Loucy (cell line): Measurements from ENCODE around the gene CLIC6.

Source experiments
- H2AFZ ChIP-seq: fragments of 200-600 bp; sonication (generic); 2 replicates; pipeline ENCODE4 v1.6.0; 2016; ENCODE audit warnings: antibody characterized with exemption, mild to moderate bottlenecking, low read length, moderate library complexity
- H3F3A ChIP-seq: fragments of 200-600 bp; 2 replicates; pipeline ENCODE4 v1.6.0; 2016; ENCODE audit warnings: antibody characterized with exemption, low read depth, mild to moderate bottlenecking
- H3K27me3 ChIP-seq: fragments of 200-600 bp; sonication (generic); 2 replicates; pipeline ENCODE4 v1.6.1; 2014; ENCODE audit warnings: low read length, mild to moderate bottlenecking; ENCODE audit not compliant: insufficient read depth, poor library complexity, severe bottlenecking
- H3K36me3 ChIP-seq: fragments of 200-600 bp; sonication (generic); 2 replicates; pipeline ENCODE4 v1.6.1; 2016; ENCODE audit warnings: low read length; ENCODE audit not compliant: insufficient read depth
- H3K4me1 ChIP-seq: fragments of 200-600 bp; sonication (generic); 2 replicates; pipeline ENCODE4 v1.5.1; 2014; ENCODE audit warnings: low read length, mild to moderate bottlenecking; ENCODE audit not compliant: insufficient read depth, poor library complexity, severe bottlenecking
- H3K4me2 ChIP-seq: fragments of 200-600 bp; sonication (generic); 2 replicates; pipeline ENCODE4 v1.6.0; 2014; ENCODE audit warnings: antibody characterized with exemption, low read length, low read depth, mild to moderate bottlenecking; ENCODE audit not compliant: poor library complexity, severe bottlenecking
- H3K4me3 ChIP-seq: fragments of 200-600 bp; sonication (generic); 2 replicates; pipeline ENCODE4 v1.5.1; 2014; ENCODE audit warnings: low read length, mild to moderate bottlenecking, mixed read lengths; ENCODE audit not compliant: poor library complexity, severe bottlenecking
- H3K79me2 ChIP-seq: fragments of 200-600 bp; sonication (generic); 2 replicates; pipeline ENCODE4 v1.6.1; 2014; ENCODE audit warnings: low read length; ENCODE audit not compliant: insufficient read depth
- H3K9ac ChIP-seq: fragments of 200-600 bp; sonication (generic); 2 replicates; pipeline ENCODE4 v1.6.0; 2014; ENCODE audit warnings: mild to moderate bottlenecking, low read depth, low read length, moderate library complexity; ENCODE audit not compliant: poor library complexity, severe bottlenecking
- H3K9me2 ChIP-seq: fragments of 200-600 bp; sonication (generic); replicated peaks from 2 replicates; pipeline ENCODE4 v1.6.1; 2016; ENCODE audit warnings: low read depth, low read length, mixed read lengths
- H3K9me3 ChIP-seq: fragments of 200-600 bp; sonication (generic); 2 replicates; pipeline ENCODE4 v1.6.1; 2014; ENCODE audit warnings: mild to moderate bottlenecking, antibody characterized with exemption, low read length, low read depth; ENCODE audit not compliant: insufficient read depth
- H4K20me1 ChIP-seq: fragments of 200-600 bp; sonication (generic); 2 replicates; pipeline ENCODE4 v1.6.0; 2014; ENCODE audit warnings: antibody characterized with exemption, low read length, mild to moderate bottlenecking; ENCODE audit not compliant: insufficient read depth, poor library complexity, severe bottlenecking
- CTCF ChIP-seq: fragments of 200-600 bp; sonication (generic); conservative IDR thresholded peaks from 2 replicates; pipeline ENCODE4 v1.5.1; 2014; ENCODE audit warnings: mild to moderate bottlenecking, antibody characterized with exemption, low read length
- EZH2phosphoT487 ChIP-seq: fragments of 200-600 bp; IDR thresholded peaks from 2 replicates; pipeline ENCODE4 v1.6.1; 2018; ENCODE audit warnings: antibody characterized with exemption, mild to moderate bottlenecking, moderate library complexity, borderline replicate concordance

Gene CLIC6

GRCh38 chr21:34687065-34687464 lies 18.3 kb downstream of the CLIC6 start:
- Histone ChIP-seq H3K4me2 (no peak overlapping the region), H2AFZ (no peak overlapping the region), H3K4me3 (no peak overlapping the region), H3K36me3 (no peaks in the 10 kb centered on the region), H3K79me2 (no peaks in the 10 kb centered on the region), H3K4me1 (no peaks in the 10 kb centered on the region), H3F3A (no peaks in the 10 kb centered on the region), H4K20me1 (no peaks in the 10 kb centered on the region), H3K9me3 (no peaks in the 10 kb centered on the region), H3K27me3 (no peaks in the 10 kb centered on the region), H3K9ac (no peak overlapping the region), H3K9me2 (no peaks in the 10 kb centered on the region)
- TF ChIP-seq CTCF (no peak), EZH2phosphoT487 (no peak)

DNA sequence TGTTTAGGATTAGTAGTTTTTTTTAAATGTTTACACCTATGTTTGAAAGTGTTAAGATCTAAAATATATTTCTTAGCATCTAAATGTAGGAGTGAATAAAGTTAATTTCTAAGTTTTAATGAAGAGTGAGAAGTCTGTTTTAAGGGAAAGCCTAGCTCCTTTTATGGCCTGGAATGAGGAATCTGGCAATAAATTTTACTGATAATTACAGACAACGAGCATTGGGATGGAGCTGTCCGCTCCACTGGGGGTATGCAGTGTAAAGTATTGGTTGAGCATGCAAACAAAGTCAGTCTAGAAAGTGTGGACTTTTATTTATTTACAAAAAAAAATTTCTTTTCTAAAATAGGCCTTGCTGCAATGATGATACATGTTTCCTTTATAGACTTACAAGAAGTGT lies 19.0 kb downstream of the CLIC6 start:
- TF ChIP-seq EZH2phosphoT487: no peak
- TF ChIP-seq CTCF: no peak
- no peaks in the 10 kb centered on the region for H3K4me1 ChIP-seq
- H3K4me2 ChIP-seq: no peak overlapping the region
- H3K4me3 ChIP-seq: no peak overlapping the region
- no peak overlapping the region for H2AFZ ChIP-seq
- no peaks in the 10 kb centered on the region for H3F3A ChIP-seq
- H4K20me1 ChIP-seq: no peaks in the 10 kb centered on the region
- H3K9me2 ChIP-seq: no peaks in the 10 kb centered on the region
- no peaks in the 10 kb centered on the region for H3K36me3 ChIP-seq
- no peaks in the 10 kb centered on the region for H3K27me3 ChIP-seq
- no peaks in the 10 kb centered on the region for H3K9me3 ChIP-seq
- H3K79me2 ChIP-seq: no peaks in the 10 kb centered on the region
- no peak overlapping the region for H3K9ac ChIP-seq

DNA sequence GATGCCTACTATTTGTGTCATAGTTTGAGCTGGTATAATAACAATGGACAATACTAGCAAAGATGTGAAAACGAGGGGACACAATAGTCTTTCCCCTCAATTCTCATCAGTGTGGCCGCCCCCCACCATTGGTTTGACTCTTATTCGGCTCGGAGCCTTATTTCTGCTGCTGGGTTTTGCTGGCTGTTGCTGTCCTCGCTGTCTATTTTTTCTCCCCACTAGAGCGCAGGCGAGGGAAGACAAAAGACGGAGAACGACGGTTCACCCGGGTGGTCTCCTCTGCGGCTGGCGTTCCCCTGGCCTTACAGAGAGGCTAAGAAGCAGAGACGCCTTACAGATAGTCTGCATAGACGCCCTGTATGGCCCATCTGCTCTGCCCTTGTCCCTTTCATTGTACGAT lies 19.4 kb downstream of the CLIC6 start:
- Histone ChIP-seq H3F3A (no peaks in the 10 kb centered on the region), H3K4me3 (no peak overlapping the region), H3K4me2 (no peak overlapping the region), H3K36me3 (no peaks in the 10 kb centered on the region), H3K9ac (no peak overlapping the region), H3K27me3 (no peaks in the 10 kb centered on the region), H3K9me2 (no peaks in the 10 kb centered on the region), H3K79me2 (no peaks in the 10 kb centered on the region), H2AFZ (no peak overlapping the region), H4K20me1 (no peaks in the 10 kb centered on the region), H3K4me1 (peaks cover 3% of the 10 kb centered on the region), H3K9me3 (no peaks in the 10 kb centered on the region)
- TF ChIP-seq EZH2phosphoT487 (no peak), CTCF (no peak)
